Panc1 (cell line): ENCODE data around the gene GALNT14. TPM values are rescaled to one million over a fixed set of nuclear protein-coding genes. Genes with fewer than 3 reads are reported as not detected.
"Not testable (repeated sequence)": the region's sequence is repeated elsewhere in the genome, so short reads cannot be mapped to it uniquely, and the experiment has no call there.

ENCODE experiments used
- ATAC-seq: fragments of 200-7000 bp; cut with Tn5 transposase; 2 replicates; pipeline ENCODE4 v1.9.1; 2020; ENCODE audit warnings: mild to moderate bottlenecking, moderate library complexity
- BruUV-seq: library from RNA; stranded (reverse); fragments of 400-500 nt; replicated peaks from 2 replicates; lab custom pipeline; 2021; lab: Mats Ljungman, UMichigan
- CTCF ChIA-PET: fragments of 300-600 bp; sonication (Branson Sonifier 250); formaldehyde crosslinking; loops from one replicate; lab custom pipeline; 2022; ENCODE audit warnings: antibody characterized with exemption; lab: Charles Lee
- POLR2A ChIA-PET: fragments of 300-600 bp; sonication (Branson Sonifier 250); formaldehyde crosslinking; loops from one replicate; lab custom pipeline; 2022; ENCODE audit warnings: antibody characterized with exemption; lab: Charles Lee
- DNase-seq: peaks from one replicate; pipeline ENCODE4 v3.0.0-alpha.2; 2010; ENCODE audit warnings: low read depth, low spot score
- H3K27ac ChIP-seq: 2 replicates; pipeline ENCODE4 v1.5.1; 2011; ENCODE audit warnings: mild to moderate bottlenecking, low read length, inconsistent platforms
- H3K27me3 ChIP-seq: fragments of 200-500 bp; sonication (Bioruptor generic); 2 replicates; pipeline ENCODE4 v1.6.0; 2014; ENCODE audit warnings: low read length, inconsistent platforms; ENCODE audit not compliant: control insufficient read depth, insufficient read depth
- H3K36me3 ChIP-seq: fragments of 200-500 bp; sonication (Bioruptor generic); 2 replicates; pipeline ENCODE4 v1.5.1; 2014; ENCODE audit warnings: inconsistent platforms, mild to moderate bottlenecking, low read length, moderate library complexity; ENCODE audit not compliant: control insufficient read depth, insufficient read depth
- H3K4me1 ChIP-seq: 2 replicates; pipeline ENCODE4 v1.5.1; 2011; ENCODE audit warnings: inconsistent platforms, mild to moderate bottlenecking, low read length, moderate library complexity; ENCODE audit not compliant: control insufficient read depth, insufficient read depth
- H3K4me3 ChIP-seq, 2 experiments: 2 replicates each; pipeline ENCODE4 v1.5.1; 2011 to 2012; ENCODE audit warnings: low read depth in 2 of 2, low read length in 2 of 2, mild to moderate bottlenecking in 2 of 2, inconsistent platforms in 1 of 2, moderate library complexity in 1 of 2
- H3K9me3 ChIP-seq: fragments of 200-500 bp; sonication (Bioruptor generic); 2 replicates; pipeline ENCODE4 v1.5.1; 2014; ENCODE audit warnings: low read depth, mild to moderate bottlenecking, inconsistent platforms, low read length, moderate library complexity; ENCODE audit not compliant: control insufficient read depth, insufficient read depth
- CTCF ChIP-seq: fragments of 450-650 bp; IDR thresholded peaks from 2 replicates; pipeline ENCODE4 v1.5.1; 2017; ENCODE audit warnings: mild to moderate bottlenecking
- POLR2AphosphoS5 ChIP-seq: IDR thresholded peaks from 2 replicates; pipeline ENCODE4 v1.6.1; 2012; ENCODE audit warnings: mild to moderate bottlenecking, low read depth, low read length, moderate library complexity
- REST ChIP-seq, 2 experiments: IDR thresholded peaks; 2 replicates each; pipeline ENCODE4 v1.6.1; 2011 to 2012; ENCODE audit warnings: low read depth in 2 of 2, control low read depth in 1 of 2, low read length in 1 of 2, mild to moderate bottlenecking in 1 of 2, moderate library complexity in 1 of 2; ENCODE audit not compliant: insufficient read depth in 1 of 2
- SIN3A ChIP-seq: IDR thresholded peaks from 2 replicates; pipeline ENCODE4 v1.6.1; 2012; ENCODE audit warnings: low read depth, mild to moderate bottlenecking, low read length, moderate library complexity, borderline replicate concordance; ENCODE audit not compliant: insufficient read depth
- TCF7L2 ChIP-seq: IDR thresholded peaks from 2 replicates; pipeline ENCODE4 v1.6.1; 2011; ENCODE audit warnings: mild to moderate bottlenecking, low read depth, low read length, inconsistent platforms
- in situ Hi-C: cut with HindIII; loops from 2 replicates; pipeline ENCODE4 v1.10.0; 2016; ENCODE audit warnings: low sequenced_read_pairs, low pct_unique_long_range_greater_than_20kb
- intact Hi-C: fragments of 100-400 bp; cut with micrococcal nuclease; formaldehyde crosslinking; loops from one replicate; pipeline ENCODE4 v1.10.0; 2022; ENCODE audit not compliant: unreplicated experiment
- total RNA-seq: library from RNA; stranded (reverse); gene quantifications from one replicate; pipeline ENCODE4 v1.2.1, GENCODE V29; 2021; ENCODE audit not compliant: unreplicated experiment

GALNT14 gene
- total RNA-seq, 1 experiment from 2014 or later, result 0.67 TPM

- in situ Hi-C loops, H3K27me3 ChIP-seq, CTCF ChIA-PET, H3K36me3 ChIP-seq, BruUV-seq, ATAC-seq, H3K4me3 ChIP-seq, H3K9me3 ChIP-seq, intact Hi-C loops, H3K4me1 ChIP-seq, DNase-seq, POLR2A ChIA-PET, H3K27ac ChIP-seq: not testable (repeated sequence)
Observed at GRCh38 chr2:30904437-30904836, 233.8 kb downstream of the GALNT14 start.

GRCh38 chr2:30903326-30903725 lies 234.9 kb downstream of the GALNT14 start:
- Histone ChIP-seq H3K27me3 (no peaks in the 10 kb centered on the region), H3K27ac (no peak overlapping the region), H3K9me3 (no peaks in the 10 kb centered on the region), H3K4me3 (no peak overlapping the region), H3K4me1 (no peaks in the 10 kb centered on the region), H3K36me3 (no peaks in the 10 kb centered on the region)
- DNase-seq (no peak), ATAC-seq (no peak)
- ChIA-PET POLR2A (no interaction called here), CTCF (no interaction called here)
- in situ Hi-C loops, result no loop called here
- intact Hi-C loops, result no loop called here
- TF ChIP-seq SIN3A (no peak), REST (IDR thresholded peaks at IDR 0.05; ENCODE audit: insufficient read depth in 1 of 2, low read depth in 2 of 2, low read length in 1 of 2) (no peak), POLR2AphosphoS5 (no peak), CTCF (no peak), TCF7L2 (no peak)
- no TSS peak for BruUV-seq

- intact Hi-C loops, result no loop called here
Observed at GRCh38 chr2:30900381-30900780, 237.9 kb downstream of the GALNT14 start.

More at GRCh38 chr2:30900381-30900780, 237.9 kb downstream of the GALNT14 start:
- no peak for ATAC-seq
- no peak for TF ChIP-seq POLR2AphosphoS5
- no peak for TF ChIP-seq TCF7L2
- no peak for TF ChIP-seq CTCF
- no peak for TF ChIP-seq REST (IDR thresholded peaks at IDR 0.05; ENCODE audit: insufficient read depth in 1 of 2, low read depth in 2 of 2, low read length in 1 of 2)
- no peak for TF ChIP-seq SIN3A
- ChIA-PET CTCF (no interaction called here), POLR2A (no interaction called here)
- no TSS peak for BruUV-seq
- no peaks in the 10 kb centered on the region for H3K4me1 ChIP-seq
- in situ Hi-C loops, result no loop called here
- no peak for DNase-seq
- no peaks in the 10 kb centered on the region for H3K27me3 ChIP-seq
- no peak overlapping the region for H3K4me3 ChIP-seq
- H3K36me3 ChIP-seq, result no peaks in the 10 kb centered on the region
- no peaks in the 10 kb centered on the region for H3K9me3 ChIP-seq
- H3K27ac ChIP-seq, result no peak overlapping the region
